Lower leg skin (tissue), 3 donors: ENCODE measurements around the gene CYP39A1.

ENCODE experiments used
- CTCF ChIP-seq, 3 donors: fragments of 450-650 bp; IDR thresholded peaks; one replicate each; pipeline ENCODE4 v1.5.1; 2016; ENCODE audit warnings: antibody characterized with exemption in 3 of 3, mild to moderate bottlenecking in 3 of 3, moderate library complexity in 2 of 3
- POLR2A ChIP-seq, 2 donors: fragments of 450-650 bp; IDR thresholded peaks; one replicate each; pipeline ENCODE4 v1.6.1; 2016 to 2017; ENCODE audit warnings: antibody characterized with exemption in 2 of 2, mild to moderate bottlenecking in 1 of 2, moderate library complexity in 1 of 2

GRCh38 chr6:46651816-46652215 lies 802 bp downstream of the CYP39A1 start:
- TF ChIP-seq POLR2A (IDR thresholded peaks at IDR 0.05) (no peak), CTCF (IDR thresholded peaks at IDR 0.05) (no peak)
